CD4-positive, alpha-beta T cell treated with Interleukin-10 for 1 hour (primary cell): ENCODE data around the gene PLCB2.

Experiments
- DNase-seq: peaks from one replicate; pipeline ENCODE4 v3.0.0-alpha.2; 2020

PLCB2 gene

GRCh38 chr15:40301467-40302179, 6.1 kb downstream of the PLCB2 start:
- DNase-seq: no peak

- no peak for DNase-seq
These were observed 7.0 kb downstream of the PLCB2 start for GRCh38 chr15:40300771-40301170.

GRCh38 chr15:40300367-40300766, 7.4 kb downstream of the PLCB2 start:
- DNase-seq: no peak

- DNase-seq: no peak
These were observed 9.4 kb downstream of the PLCB2 start for GRCh38 chr15:40298216-40298935.

DNA sequence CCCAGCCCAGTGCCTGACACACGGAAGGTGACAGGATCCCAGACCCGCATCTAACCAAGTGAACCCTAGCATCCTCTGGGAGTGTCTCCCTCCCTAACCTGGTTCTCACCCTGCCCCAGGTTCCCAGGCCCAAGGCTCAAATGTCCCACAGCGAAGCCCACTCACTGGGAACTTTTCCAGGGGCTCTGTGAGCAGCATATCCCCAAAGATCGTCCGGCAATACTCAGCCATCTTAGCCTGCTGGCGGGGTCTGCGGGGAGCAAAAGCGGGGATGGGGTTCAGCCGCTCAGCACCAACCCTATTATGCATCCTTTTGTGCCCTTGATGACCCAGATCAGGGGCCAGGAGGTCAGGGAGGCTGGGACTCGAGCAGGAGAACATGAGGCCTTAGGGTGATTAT, 10.4 kb downstream of the PLCB2 start:
- no peak for DNase-seq

DNA sequence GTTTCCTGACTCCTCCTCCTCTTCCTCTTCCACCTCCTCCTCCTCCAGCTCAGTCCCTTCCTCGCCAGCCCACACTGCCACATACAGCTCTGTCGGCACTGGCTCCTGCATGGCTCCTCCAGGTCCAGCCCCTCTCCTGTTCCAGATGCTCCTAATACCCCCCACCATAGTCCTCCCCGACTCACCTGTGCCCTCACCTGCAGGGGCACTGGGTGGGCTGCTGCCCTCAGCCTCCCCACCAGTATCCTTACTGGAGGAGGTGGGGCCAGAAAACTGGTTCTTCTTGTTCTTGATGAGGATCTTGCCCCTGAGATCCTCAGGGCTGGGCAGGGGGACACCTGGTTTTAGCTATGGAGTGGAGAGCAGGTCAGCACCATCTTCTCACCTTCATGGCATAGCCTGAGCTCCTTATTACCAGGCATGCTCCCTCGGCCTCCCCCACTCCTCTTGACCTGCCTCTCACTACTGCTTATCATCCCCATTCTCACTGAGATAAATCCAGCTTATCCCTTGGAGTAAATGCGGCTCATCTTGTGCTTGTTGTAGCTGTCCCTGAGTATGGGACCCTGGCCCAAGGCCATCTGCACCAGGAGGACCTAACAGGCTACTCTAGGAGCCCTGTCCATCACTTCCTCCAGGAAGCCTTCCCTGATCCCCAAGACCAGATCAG, 11.0 kb downstream of the PLCB2 start:
- no peak for DNase-seq

- DNase-seq: no peak
These were observed 11.7 kb downstream of the PLCB2 start for GRCh38 chr15:40295877-40296560.

DNA sequence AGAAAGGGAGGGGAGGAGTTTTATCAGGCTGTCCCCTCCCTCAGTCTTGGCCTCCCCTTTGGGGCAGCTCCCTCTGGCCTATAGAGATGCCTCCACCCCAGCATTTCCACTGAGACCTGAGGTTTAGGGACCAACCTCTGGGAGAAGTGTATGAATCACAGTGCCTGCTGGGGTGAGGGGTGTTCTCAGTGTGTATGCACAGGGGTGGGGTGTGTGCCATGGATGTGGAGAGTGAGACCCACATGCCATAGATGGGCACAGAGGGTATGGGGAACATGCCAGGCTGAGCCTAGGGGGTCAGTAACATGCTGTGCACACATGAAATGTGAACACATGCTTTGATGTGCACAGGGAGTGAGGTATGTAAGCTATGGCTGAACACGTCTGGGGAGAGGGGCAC, 12.4 kb downstream of the PLCB2 start:
- no peak for DNase-seq

- DNase-seq: no peak
These were observed 13.5 kb downstream of the PLCB2 start for GRCh38 chr15:40293905-40294895.

DNA sequence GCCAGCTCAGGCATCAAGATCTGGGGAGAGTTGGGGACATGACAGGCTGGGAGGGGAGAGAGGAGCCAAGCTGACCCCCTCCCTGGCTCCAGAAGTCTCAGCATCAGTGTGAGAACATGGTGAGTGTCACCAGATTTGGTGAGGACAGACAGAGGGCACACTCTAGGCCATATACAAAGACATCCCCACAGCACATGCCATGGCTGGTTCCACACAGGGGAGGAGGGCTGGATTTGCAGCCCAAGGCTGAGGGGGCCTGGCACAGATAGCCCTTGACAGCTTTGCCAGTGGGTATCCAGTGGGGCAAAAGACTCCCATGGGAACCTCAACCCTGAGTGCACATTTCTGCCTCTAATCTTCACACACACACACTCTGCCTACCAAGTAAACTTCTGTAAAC, 14.7 kb downstream of the PLCB2 start:
- DNase-seq: no peak

DNA sequence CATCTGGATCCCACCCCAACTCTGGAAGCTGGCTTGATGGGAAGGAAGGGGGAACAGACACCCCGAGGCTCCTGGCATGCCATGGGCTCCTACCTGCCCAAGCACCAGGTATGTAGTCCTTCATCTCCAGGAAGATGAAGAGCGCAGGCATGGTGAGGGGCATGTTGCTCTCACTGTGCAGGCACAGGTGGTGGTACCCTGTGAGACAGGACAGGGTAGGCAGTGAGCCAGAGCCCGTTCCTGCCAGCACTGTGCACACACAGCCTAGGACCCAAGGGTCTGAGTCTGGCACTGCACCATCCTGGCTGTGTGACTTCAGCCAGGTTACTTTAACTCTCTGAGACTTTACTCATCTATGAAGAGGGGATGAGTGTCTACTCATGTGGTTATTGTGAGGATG, 15.5 kb downstream of the PLCB2 start:
- DNase-seq: no peak

DNA sequence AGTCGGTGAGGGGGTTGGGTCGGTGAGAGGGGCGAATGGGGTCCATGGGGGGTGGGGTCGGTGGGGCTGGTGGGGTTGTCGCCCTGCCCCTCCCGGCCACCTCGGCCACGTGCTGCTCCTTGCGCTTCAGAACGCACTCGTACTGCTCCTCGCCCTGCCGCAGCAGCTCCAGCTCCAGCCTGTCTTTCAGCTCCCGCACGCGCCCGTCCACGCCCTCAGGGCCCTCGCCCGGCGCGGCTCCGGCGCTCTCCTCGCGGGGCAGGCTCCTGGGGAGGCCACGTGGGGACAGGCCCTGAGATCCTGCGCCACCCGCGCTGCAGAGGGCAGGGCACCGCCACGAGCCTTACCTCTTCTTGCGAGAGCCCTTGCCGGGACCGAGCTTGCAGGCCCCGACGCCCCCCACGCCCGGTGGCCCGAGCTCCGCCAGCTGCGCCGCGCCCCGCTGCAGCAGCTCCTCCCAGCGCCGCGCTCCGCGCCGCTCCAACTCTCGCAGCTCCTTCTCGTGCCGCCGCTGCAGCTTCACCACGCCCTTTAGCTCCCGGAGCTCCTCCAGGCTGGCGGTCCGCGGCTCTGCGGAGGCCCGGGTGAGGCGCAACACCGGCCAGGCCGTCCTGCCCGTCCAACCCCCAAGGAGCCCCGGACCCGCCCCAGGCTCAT, 16.7 kb downstream of the PLCB2 start:
- DNase-seq: no peak

- DNase-seq: no peak
These were observed 17.2 kb downstream of the PLCB2 start for GRCh38 chr15:40290545-40290917.

DNA sequence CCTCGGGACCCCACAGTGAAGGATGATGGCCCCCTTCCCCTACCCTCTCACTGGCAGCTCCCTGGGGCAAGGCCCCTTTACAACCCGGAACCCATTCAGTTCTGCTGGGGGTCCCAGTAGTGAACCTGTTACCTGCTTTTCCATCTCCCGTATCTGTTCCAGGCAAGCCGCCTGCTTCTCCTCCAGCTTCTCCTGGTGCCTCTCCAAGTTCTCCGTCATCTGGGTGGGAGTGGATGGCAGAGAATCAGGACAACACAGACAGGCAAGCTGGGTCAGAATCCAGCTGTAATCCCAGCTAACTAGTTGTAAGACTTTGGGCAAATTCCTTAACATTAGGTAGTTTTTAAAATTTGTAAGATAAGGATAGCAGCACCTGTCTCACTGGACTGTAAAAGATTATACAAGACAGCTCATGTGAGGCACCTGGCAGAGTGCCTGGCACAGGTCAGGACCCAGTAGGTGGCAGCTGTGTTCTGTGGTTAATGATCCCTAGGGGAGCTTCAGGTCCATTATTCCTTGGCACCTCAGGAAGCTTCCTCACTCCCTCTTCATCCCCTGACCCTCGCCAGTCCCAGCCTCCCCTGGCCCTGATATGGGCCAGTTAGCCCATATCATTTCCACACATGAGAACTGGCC, 18.5 kb downstream of the PLCB2 start:
- no peak for DNase-seq

GRCh38 chr15:40287968-40288367, 19.8 kb downstream of the PLCB2 start:
- DNase-seq: no peak

DNA sequence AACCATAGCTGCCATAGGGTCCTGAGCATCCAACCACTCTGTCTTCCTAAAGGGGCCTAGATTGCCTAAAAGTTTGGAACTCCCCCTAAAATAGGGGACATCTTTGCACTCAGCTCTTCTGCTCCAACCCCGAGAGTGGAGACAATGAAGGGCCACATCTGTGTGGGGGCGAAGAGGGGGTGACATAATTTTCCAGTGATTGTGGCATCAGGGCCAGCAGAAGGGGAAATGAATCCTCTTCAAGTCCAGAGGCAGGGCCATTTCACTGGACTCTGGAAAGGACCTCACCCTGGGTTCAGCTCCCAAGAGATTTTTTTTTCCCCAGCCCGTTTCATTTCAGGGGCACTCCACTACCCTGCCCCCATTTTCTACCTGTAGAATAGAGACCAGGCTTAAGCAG, 20.2 kb downstream of the PLCB2 start:
- no peak for DNase-seq

GRCh38 chr15:40286794-40287193, 20.9 kb downstream of the PLCB2 start:
- no peak for DNase-seq

DNA sequence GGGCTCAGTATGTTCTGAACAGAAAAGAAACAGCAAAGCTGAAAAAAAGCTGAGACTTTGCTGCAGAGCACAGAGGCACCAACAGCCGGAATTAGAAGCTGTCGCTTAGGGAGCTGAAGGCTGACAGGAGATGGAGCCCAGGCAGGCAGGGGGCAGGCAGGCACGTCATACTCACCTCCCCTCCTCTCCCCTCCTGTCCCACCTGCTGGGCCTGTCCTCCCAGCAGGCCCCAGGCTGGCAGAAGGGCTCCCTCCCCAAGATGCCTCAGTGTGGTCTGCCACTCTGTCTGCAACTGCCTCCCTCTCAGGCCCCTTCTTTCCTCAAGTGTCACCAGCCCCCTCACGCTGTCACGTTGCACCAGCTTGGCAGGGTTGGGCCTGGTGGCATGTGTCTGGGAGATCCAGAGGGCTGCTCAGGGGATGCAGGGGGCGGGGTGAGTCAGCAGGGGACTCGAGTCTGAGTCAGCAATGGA, 21.6 kb downstream of the PLCB2 start:
- no peak for DNase-seq

- DNase-seq: no peak
These were observed 22.2 kb downstream of the PLCB2 start for GRCh38 chr15:40285554-40286011.

DNA sequence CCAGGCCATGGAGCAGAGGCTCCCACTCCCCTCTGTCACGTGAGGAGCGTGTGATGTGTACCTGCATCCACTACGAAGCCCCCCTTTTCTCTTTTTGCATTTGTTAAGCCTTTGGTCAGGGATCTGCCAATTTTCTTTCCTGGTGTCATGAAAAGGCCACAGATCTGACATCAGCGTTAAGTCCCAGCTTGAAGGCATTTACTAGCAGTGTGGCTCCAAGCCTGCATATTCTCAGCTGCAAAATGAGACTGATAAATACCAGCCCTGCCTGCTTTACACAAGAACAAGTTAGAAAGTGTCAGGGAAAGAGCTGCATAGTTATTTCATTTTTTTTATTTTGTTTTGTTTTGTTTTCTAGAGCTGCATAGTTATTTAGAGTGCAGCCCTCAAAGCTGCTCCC, 22.6 kb downstream of the PLCB2 start:
- DNase-seq: no peak
